SK-N-DZ (cell line): ENCODE data around the gene HMGCS1.
"Not testable (repeated sequence)": the region's sequence is repeated elsewhere in the genome, so short reads cannot be mapped to it uniquely, and the experiment has no call there.

ENCODE experiments used
- DNase-seq: peaks from one replicate; pipeline ENCODE4 v3.0.0-alpha.2; 2015; ENCODE audit warnings: low spot score

HMGCS1 gene

GRCh38 chr5:43312699-43313034 lies 545 bp downstream of the HMGCS1 start:
- DNase-seq = no peak

- no peak for DNase-seq
Observed at GRCh38 chr5:43312076-43312661, 1.0 kb downstream of the HMGCS1 start.

GRCh38 chr5:43309637-43310036 lies 3.6 kb downstream of the HMGCS1 start:
- no peak for DNase-seq

DNA sequence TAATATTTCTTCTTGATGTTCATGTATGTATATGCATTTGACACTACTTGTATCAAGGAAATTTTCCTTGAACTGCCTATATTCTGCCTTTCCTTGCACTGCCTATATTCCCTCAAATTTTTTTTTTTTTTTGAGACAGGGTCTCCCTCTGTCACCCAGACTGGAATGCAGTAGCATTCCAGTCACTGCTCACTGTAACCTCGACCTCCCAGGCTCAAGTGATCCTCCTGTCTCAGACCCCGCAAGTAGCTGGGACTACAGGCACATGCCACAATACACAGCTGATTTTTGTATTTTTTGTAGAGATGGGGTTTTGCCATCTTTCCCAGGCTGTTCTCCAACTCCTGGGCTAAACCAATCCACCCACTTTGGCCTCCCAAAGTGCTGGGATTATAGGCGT lies 4.1 kb downstream of the HMGCS1 start:
- no peak for DNase-seq

DNA sequence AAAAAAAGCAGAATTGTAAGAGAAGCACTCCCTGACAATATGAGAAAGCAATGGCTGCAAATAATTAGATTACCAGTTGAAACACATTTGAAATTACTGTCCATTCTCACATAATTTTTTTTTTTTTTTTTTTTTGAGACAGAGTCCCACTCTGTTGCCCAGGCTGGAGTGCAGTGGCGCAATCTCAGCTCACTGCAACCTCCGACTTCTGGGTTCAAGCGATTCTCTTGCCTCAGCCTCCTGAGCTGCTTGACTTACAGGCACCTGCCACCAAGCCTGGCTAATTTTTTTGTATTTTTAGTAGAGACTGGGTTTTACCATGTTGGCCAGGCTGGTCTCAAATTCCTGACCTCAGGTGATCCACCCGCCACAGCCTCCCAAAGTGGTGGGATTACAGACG lies 6.3 kb downstream of the HMGCS1 start:
- DNase-seq = not testable (repeated sequence)

GRCh38 chr5:43305948-43306565 lies 7.2 kb downstream of the HMGCS1 start:
- DNase-seq = peak; percentile 65

GRCh38 chr5:43304525-43304924 lies 8.7 kb downstream of the HMGCS1 start:
- DNase-seq = no peak

GRCh38 chr5:43303242-43303641 lies 10.0 kb downstream of the HMGCS1 start:
- DNase-seq = no peak

- DNase-seq = no peak
Observed at GRCh38 chr5:43302481-43302880, 10.7 kb downstream of the HMGCS1 start.

- no peak for DNase-seq
Observed at GRCh38 chr5:43301653-43302091, 11.5 kb downstream of the HMGCS1 start.

- no peak for DNase-seq
Observed at GRCh38 chr5:43300112-43300511, 13.1 kb downstream of the HMGCS1 start.

DNA sequence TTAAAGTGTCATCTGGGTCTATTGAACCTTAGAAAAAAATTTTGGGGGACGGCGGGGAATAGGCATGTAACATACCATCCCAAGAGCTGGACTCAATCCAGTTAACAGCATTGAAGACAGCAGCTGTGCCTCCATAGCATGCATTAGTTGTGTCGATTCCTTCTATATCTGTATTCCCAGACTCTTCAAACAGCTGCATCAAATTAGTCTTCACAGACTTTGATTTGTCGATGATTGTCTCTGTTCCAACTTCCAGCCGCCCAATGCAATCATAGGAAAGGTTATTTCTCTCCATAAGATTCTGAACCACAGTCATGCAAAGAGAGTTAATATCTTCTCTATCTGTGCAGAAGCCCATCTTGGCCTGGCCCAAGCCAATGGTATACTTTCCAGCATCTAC lies 14.8 kb downstream of the HMGCS1 start:
- no peak for DNase-seq

- DNase-seq = no peak
Observed at GRCh38 chr5:43296835-43297234, 16.4 kb downstream of the HMGCS1 start.

GRCh38 chr5:43295202-43295601 lies 18.0 kb downstream of the HMGCS1 start:
- DNase-seq = no peak

DNA sequence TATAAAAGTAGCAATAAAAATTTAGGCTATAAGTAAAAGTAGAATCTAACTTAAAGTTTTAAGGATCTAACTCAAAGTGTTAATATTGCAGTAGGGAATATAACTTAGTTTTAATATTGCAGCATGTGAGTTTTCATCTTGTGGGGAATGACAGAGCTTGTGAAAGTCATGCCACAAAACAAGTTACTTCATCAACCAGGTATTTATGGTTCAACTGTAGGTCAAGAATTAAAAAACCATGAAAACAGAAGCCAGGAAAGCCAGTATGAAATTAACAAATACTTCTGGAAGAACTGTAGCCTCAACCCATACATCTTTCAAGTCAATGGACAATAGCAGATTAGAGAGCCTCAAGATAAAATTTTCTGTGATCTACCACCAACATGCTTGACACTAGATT lies 19.0 kb downstream of the HMGCS1 start:
- no peak for DNase-seq

DNA sequence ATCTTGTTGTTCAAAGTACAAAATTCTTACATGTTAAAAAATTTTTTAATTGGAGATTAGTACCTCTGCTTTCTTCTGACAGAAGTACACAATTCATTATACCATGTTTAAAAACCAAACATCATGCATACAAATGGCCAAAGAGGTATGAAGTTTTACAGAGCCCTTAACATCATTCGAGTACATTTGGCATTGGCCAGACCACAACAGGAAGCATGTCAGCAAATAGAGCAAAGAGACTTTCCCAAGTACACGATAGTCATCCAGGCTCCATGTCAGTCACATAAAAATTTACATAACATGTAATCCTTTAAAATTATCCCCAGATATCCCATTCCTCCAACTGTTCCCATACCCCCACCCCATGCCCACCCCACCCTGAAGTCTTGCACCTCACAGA lies 22.5 kb downstream of the HMGCS1 start:
- no peak for DNase-seq

GRCh38 chr5:43288269-43288831 lies 24.9 kb downstream of the HMGCS1 start:
- DNase-seq = no peak

- no peak for DNase-seq
Observed at GRCh38 chr5:43287493-43287892, 25.7 kb downstream of the HMGCS1 start.

GRCh38 chr5:43286623-43287022 lies 26.6 kb downstream of the HMGCS1 start:
- DNase-seq = no peak

- DNase-seq = no peak
Observed at GRCh38 chr5:43281840-43282658, 31.2 kb downstream of the HMGCS1 start.

DNA sequence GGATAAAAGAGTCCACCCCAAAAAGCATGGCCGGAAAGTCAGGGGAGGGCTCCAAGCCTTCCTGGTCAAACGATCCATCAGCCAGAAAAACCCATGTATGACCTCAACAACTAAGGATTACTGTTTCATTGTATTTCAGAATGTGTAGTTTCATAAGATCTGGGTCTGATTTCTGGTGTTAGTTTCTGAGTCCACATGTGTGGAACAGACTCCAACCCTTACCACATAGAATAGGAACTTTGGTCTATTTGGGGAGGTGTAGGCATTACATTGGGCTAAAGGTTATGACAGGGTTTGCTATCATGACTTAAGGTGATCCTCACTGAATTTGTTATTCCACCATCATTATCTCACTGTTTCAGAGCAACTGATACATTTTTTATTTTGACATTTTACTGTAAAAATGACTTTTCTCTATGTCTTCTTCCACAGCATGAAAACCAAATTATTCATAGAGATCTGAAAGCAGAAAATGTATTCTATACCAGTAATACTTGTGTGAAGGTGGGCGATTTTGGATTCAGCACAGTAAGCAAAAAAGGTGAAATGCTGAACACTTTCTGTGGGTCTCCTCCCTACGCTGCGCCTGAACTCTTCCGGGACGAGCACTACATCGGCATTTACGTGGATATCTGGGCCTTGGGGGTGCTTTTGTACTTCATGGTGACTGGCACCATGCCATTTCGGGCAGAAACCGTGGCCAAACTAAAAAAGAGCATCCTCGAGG lies 33.5 kb downstream of the HMGCS1 start:
- DNase-seq = no peak

GRCh38 chr5:43275391-43275790 lies 37.8 kb downstream of the HMGCS1 start:
- DNase-seq = no peak
